GM23248 (cell line): ENCODE data around the gene FTO.

Experiments used
- EZH2 ChIP-seq: fragments of 200-600 bp; sonication (generic); IDR thresholded peaks from 2 replicates; pipeline ENCODE4 v1.6.1; 2018; ENCODE audit warnings: antibody characterized with exemption, mild to moderate bottlenecking; ENCODE audit not compliant: insufficient read depth, poor library complexity, severe bottlenecking
- EZH2phosphoT487 ChIP-seq: fragments of 200-600 bp; sonication (generic); IDR thresholded peaks from 2 replicates; pipeline ENCODE4 v1.6.1; 2018; ENCODE audit warnings: antibody characterized with exemption, moderate library complexity, mild to moderate bottlenecking, low read depth; ENCODE audit not compliant: insufficient read depth

GRCh38 chr16:54123766-54124165 is 419.8 kb downstream of the FTO start:
- no peak for TF ChIP-seq EZH2phosphoT487
- no peak for TF ChIP-seq EZH2
